GM12878 (cell line): ENCODE data around the gene HAAO. TPM values are rescaled to one million over a fixed set of nuclear protein-coding genes. Genes with fewer than 3 reads are reported as not detected.

Experiments used
- ATF2 ChIP-seq: IDR thresholded peaks from 2 replicates; pipeline ENCODE4 v1.6.1; 2012; ENCODE audit warnings: low read length, inconsistent platforms
- CUX1 ChIP-seq: IDR thresholded peaks from 2 replicates; pipeline ENCODE4 v1.6.1; 2012; ENCODE audit warnings: improper control_type of control experiment, low read depth, low read length; ENCODE audit not compliant: insufficient replicate concordance
- HDGF ChIP-seq: fragments of 450-650 bp; IDR thresholded peaks from 2 replicates; pipeline ENCODE4 v1.6.1; 2016; ENCODE audit warnings: antibody characterized with exemption
- IKZF1 ChIP-seq: fragments of 450-650 bp; conservative IDR thresholded peaks from 2 replicates; pipeline ENCODE4 v1.6.1; 2017; ENCODE audit warnings: antibody characterized with exemption, mild to moderate bottlenecking
- IRF3 ChIP-seq: fragments of 450-650 bp; IDR thresholded peaks from 2 replicates; pipeline ENCODE4 v1.6.1; 2014; ENCODE audit warnings: mild to moderate bottlenecking
- JUND ChIP-seq: IDR thresholded peaks from 2 replicates; pipeline ENCODE4 v1.6.1; 2012; ENCODE audit warnings: low read depth, mild to moderate bottlenecking, low read length, improper control_type of control experiment, moderate library complexity
- MTA3 ChIP-seq: IDR thresholded peaks from 2 replicates; pipeline ENCODE4 v1.6.1; 2012; ENCODE audit warnings: low read length, inconsistent platforms, borderline replicate concordance
- NKRF ChIP-seq: fragments of 450-650 bp; conservative IDR thresholded peaks from 2 replicates; pipeline ENCODE4 v1.6.1; 2017; ENCODE audit warnings: mild to moderate bottlenecking, moderate library complexity
- POLR2A ChIP-seq: IDR thresholded peaks from 2 replicates; pipeline ENCODE4 v1.6.1; 2011; ENCODE audit warnings: low read depth, mild to moderate bottlenecking, low read length
- SKIL ChIP-seq: fragments of 450-650 bp; IDR thresholded peaks from 2 replicates; pipeline ENCODE4 v1.6.1; 2017; ENCODE audit warnings: mild to moderate bottlenecking, low read depth, inconsistent platforms; ENCODE audit not compliant: poor library complexity, severe bottlenecking
- SMARCA5 ChIP-seq: fragments of 450-650 bp; IDR thresholded peaks from 2 replicates; pipeline ENCODE4 v1.6.1; 2017; ENCODE audit warnings: mild to moderate bottlenecking
- TAF1 ChIP-seq: IDR thresholded peaks from 2 replicates; pipeline ENCODE4 v1.6.1; 2011; ENCODE audit warnings: mild to moderate bottlenecking, low read depth, low read length, borderline replicate concordance
- ZNF207 ChIP-seq: fragments of 450-650 bp; IDR thresholded peaks from 2 replicates; pipeline ENCODE4 v1.6.1; 2014; ENCODE audit warnings: antibody characterized with exemption, mild to moderate bottlenecking, borderline replicate concordance
- polyA plus RNA-seq, 11 experiments: library from polyadenylated mRNA; depleted of rRNA in 4 of 11; unstranded in 6 of 11; stranded (reverse) in 5 of 11; fragments of >200 nt; fragmentation: Nextera tagmentation in 4 of 11; fragmentation: Illumina TruSeq in 1 of 11; extraction: Ambion mirVana in 4 of 11; extraction: Trizol in 1 of 11; gene quantifications; 1 replicate in 1 of 11; 2 replicates in 10 of 11; pipeline versions ENCODE4 v1.2.1 to v1.2.3, GENCODE V29; 2011 to 2016; ENCODE audit warnings: inconsistent platforms in 2 of 11, missing spikeins in 2 of 11, low read depth in 1 of 11
- total RNA-seq, 4 experiments: library from RNA; depleted of rRNA in 3 of 4; stranded (reverse); fragments of >200 nt in 3 of 4; fragmentation: Illumina TruSeq in 1 of 4; extraction: Trizol in 1 of 4; gene quantifications; 2 replicates each; pipeline versions ENCODE4 v1.2.1 to v1.2.3, GENCODE V29; 2013 to 2021

HAAO gene
- total and polyA plus RNA-seq, 10 of the 15 experiments (the other 5 are each of a cell fraction or from before 2014, with no cell fraction given): 4.3 to 58.7 (median 26.8) TPM

GRCh38 chr2:42722320-42723190 is 69.8 kb downstream of the HAAO start (continued):
- TF ChIP-seq HDGF (0 out of 2 replicates have a peak, but pooled peaks have one; percentile 39), TAF1 (no peak), CUX1 (peak; percentile 59), JUND (peak; percentile 98), SMARCA5 (peak; percentile 74; the same call in 1 of the 2 replicates), IRF3 (no peak), POLR2A (no peak), MTA3 (peak; percentile 63), SKIL (peak; percentile 85), NKRF (no peak), ZNF207 (peak; percentile 26; the same call in 1 of the 2 replicates), IKZF1 (peak; percentile 64), ATF2 (peak; percentile 42; the same call in 1 of the 2 replicates)
